HG03095 (cell line): ENCODE results near the gene WDR5.

Experiments used
- ATAC-seq: cut with Tn5 transposase; IDR thresholded peaks from one replicate; pipeline ENCODE4 v1.9.1; 2021; ENCODE audit warnings: moderate library complexity; ENCODE audit not compliant: unreplicated experiment

Gene WDR5

GRCh38 chr9:134157378-134157885 is 21.6 kb downstream of the WDR5 start:
- no peak for ATAC-seq

DNA sequence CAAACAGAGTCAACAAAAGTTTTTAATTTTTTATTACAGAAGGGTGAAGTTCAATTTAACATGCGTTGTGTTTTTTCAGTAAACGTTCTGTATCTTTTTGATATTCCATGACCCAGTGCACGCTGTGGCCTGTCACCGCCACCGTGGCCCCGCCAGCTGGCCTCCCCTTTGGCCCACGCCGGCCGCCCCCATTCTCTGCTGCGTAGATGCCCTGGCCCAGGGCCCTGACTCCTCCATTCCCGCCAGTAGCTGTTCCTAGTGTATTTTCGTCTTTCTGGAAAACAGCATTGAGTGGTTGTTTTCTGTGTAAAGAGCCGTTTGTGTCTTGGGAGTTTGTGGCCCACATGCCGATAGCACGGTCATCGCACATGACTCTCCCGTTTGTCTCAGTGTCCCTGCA is 22.4 kb downstream of the WDR5 start:
- no peak for ATAC-seq

- ATAC-seq: no peak
Observed at GRCh38 chr9:134158753-134159392, 23.0 kb downstream of the WDR5 start.

DNA sequence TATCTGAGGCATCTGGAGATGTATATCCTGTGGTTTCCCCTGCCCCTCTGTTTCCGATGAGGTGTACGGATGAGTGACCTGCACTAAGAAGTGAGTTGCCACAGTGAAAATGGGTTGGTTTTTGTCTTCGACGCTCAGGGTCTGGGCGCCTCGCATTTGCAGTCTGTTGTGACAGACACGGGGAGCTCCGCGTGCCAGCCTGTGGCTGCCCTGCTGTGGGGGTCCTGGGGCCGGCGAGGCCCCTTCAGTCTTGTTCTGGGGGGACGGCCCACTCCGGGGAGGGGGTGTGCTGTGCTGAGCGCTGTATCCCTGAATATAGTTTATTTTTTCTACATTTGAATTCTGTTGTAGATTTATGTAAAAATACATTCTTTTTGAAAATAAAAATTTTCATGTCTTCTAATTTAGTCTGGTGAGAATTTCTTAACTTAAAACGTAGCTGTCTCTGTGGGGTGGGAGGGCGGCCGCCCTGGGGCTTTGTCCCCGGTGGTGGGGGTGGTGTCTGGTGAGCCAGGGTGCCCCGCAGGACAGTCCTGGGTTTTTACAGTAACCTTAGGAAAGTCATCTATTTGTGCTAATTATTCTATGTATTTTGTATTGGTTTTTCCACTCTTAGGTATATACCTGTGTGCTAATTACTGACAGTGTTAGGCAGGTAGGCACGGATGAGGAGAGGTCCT is 23.8 kb downstream of the WDR5 start:
- no peak for ATAC-seq

- ATAC-seq: no peak
Observed at GRCh38 chr9:134161647-134162046, 25.8 kb downstream of the WDR5 start.

- no peak for ATAC-seq
Observed at GRCh38 chr9:134162212-134162775, 26.4 kb downstream of the WDR5 start.

GRCh38 chr9:134162926-134163370 is 27.1 kb downstream of the WDR5 start:
- ATAC-seq: no peak

DNA sequence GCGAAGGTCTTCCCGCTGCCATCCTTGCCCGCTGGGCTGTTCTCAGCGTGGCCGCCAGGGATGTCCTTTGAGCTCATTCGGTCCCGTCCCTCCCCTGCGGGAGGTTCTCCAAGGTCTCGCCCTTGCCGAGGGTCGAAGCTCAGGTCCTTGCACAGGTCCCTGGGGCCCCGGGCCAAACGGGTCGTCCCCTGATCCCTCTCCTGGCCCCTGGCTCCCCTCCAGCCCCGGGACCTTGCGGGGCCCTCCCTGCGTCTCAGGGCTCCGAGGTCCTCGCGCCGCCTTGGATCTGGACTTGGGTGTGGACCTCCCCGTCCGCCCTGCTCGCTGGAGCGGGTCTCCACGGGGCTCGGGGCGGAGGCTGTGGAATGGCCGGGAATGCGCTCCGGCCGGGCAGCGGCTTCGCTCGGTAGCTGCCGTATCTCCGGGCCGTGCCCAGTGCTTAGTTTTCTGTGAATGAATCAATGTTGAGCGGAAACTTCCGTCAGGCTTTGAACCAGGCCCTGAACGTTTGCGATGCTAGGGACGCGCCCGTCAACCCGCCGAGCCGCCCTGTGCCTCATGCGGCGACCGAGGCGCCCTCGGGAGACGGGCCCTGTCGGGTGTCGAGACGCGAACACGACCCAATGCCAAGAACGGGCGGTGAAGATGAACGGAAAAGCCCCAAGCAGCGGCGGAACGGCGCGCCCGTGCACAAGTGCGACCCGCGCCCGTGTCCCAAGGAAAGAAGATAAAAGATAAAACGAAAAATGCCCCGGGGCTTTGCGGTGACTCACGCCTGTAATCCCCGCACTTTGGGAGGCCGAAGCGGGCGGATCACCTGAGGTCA is 27.7 kb downstream of the WDR5 start:
- ATAC-seq: no peak

DNA sequence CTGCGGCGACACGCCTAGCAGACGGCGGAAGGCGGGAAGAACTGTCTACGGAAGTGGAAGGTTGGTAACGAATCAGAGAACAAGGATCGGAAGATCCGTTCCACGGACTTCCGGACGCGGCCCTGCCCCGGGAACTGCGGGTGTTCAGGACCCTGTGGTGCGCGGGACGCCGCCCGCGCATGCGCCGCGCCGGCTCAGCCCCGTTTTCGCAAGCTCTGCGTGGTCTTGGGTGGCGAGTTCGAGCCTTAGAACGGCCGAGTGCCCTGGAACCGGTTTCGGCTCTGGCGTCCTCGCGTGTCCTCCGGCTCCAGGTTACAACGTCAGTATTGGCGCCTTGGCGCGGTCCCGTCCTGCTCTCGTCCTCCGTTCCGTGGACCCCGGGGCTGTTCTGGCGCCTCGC is 29.0 kb downstream of the WDR5 start:
- ATAC-seq: no peak

DNA sequence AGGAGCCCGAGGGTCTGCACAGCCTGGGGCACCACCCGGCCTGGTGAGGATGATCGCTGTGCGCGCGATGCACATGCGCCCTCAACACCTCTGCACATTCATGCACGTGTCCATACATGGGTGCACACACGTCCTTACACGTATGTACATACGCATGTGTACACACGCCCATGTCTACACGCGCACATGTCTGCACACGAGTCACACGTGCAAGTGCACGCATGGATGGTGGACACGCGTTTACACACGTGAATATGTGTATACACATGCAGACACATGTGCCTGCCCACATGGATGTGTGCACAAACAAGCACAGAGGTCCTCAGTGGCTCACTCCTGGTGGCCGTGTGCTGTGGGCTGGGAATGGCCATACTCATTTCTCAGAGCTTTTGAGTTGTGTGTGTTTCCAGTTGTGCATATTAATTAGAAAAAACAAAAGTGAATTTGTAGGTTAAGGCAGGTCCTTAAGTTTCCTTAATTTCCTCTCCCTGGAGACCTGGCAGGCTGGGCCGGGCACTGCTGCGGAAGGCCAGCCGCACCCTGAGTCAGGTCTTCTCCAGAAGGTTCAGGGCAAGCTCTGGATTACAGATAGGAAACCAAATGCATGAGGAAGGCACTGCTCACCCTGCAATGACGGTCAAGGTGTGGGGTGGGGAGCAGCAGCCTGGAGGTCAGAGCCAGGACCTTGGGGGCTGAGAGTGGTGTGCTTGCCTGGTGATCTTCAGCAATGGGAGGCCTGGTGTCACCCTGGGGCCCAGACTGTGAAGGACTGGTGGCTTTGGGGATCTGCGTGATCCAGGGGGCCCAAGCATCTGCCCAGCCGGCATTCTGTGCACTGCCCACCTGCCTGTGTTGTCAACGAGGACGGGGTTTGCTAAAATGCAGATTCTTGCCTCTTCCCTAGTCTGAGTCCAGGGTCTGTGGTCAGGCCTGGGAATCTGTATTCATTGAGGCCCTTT is 29.8 kb downstream of the WDR5 start:
- ATAC-seq: no peak

DNA sequence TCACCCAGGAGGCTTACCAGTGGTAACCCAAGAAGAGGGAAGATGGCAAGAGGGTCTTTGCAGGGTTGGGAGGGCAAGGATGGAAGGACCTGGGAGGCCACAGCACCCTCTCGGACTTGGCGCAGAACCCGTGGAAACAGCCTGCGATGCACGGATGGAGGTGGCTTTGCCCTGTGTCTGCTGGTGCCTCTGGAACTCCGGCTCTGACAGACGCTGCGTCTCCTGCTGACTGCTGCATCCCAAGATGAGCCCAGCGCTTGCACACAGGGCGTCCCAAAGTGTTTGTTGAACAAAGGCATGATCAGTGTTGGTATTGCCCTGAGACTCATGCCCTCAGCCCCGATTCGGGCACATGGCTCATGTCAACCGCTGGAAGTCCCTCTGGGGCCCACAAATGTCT is 30.5 kb downstream of the WDR5 start:
- no peak for ATAC-seq

DNA sequence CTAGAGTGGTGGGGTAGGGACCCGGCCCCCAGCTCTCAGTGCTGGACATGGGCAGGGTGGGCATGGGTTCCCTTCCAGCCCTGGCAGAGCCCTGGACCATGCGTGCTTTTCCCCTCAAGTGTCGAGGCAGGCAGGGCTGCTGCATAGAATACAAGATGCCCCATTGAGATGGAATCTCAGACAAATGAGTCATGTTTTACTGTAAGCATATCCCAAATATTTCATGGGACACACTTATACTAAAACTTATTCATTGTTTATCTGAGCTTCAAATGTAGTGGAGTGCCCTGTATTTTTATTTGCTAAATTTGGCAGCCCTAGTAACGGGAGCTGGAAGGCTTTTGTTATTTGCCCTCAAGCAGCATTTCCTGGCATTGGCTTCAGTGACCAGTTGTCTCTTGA is 31.6 kb downstream of the WDR5 start:
- no peak for ATAC-seq

- no peak for ATAC-seq
Observed at GRCh38 chr9:134168757-134169550, 33.1 kb downstream of the WDR5 start.

- no peak for ATAC-seq
Observed at GRCh38 chr9:134169724-134170401, 34.0 kb downstream of the WDR5 start.

DNA sequence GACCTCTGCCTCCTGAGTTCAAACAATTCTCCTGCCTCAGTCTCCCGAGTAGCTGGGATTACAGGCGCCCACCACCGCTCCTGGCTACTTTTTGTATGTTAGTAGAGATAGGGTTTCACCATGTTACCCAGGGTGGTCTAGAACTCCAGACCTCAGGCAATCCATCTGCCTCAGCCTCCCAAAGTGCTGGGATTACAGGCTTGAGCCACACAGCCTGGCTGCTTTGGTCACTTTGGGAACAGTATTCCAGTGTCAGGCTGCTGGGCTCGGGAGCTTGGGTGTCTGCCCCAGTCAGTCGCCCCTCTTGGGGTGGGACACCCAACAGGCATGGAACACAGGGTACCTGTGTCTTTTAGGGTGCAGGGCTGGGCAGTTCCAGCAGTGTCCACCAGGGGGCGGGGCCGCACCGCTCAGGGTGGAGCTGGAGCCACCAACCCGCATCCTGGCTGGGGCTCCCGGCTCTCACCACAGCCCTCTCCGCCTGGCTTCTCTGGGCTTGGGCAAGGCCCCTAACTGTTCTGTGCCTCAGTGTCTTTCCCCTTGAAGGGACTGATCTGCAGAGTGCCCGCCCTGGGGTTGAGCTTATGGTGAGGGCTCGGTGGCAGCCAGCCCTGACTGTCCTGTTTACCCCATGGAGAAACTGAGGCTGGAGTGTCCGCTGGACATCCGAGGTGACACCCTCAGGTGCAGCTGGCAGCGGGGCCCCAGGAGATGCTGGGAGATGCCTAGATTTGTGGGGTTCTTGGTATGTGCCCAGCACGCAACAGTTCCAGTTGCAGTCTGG is 34.8 kb downstream of the WDR5 start:
- no peak for ATAC-seq

GRCh38 chr9:134171316-134172197 is 35.7 kb downstream of the WDR5 start:
- no peak for ATAC-seq
